Lung (tissue), 12 donors: Measurements from ENCODE around the gene TMEM128. TPM values are rescaled to one million over a fixed set of nuclear protein-coding genes. Genes with fewer than 3 reads are reported as not detected.
"Not testable (repeated sequence)": the region's sequence is repeated elsewhere in the genome, so short reads cannot be mapped to it uniquely, and the experiment has no call there.

Source experiments
- ATAC-seq: fragments of 200-7000 bp; cut with Tn5 transposase; one replicate; pipeline ENCODE4 v1.9.1; 2020; ENCODE audit warnings: moderate number of reproducible peaks; ENCODE audit not compliant: insufficient read depth, low FRiP score
- DNase-seq, 3 donors: peaks; one replicate each; pipeline ENCODE4 v3.0.0-alpha.2; 2013 to 2017
- H3K27ac ChIP-seq, 2 donors: one replicate each; pipeline ENCODE4 v1.5.1; 2013; ENCODE audit warnings: mild to moderate bottlenecking in 2 of 2, moderate library complexity in 2 of 2, control low read depth in 1 of 2, inconsistent platforms in 1 of 2, low read depth in 1 of 2, low read length in 1 of 2
- H3K27me3 ChIP-seq, 3 donors: one replicate each; pipeline ENCODE4 v1.5.1; 2013; ENCODE audit warnings: low read length in 2 of 3; ENCODE audit not compliant: control insufficient read depth in 3 of 3, insufficient read depth in 3 of 3
- H3K36me3 ChIP-seq, 4 donors: one replicate each; pipeline ENCODE4 v1.5.1; 2013; ENCODE audit warnings: low read length in 4 of 4, mild to moderate bottlenecking in 1 of 4, moderate library complexity in 1 of 4; ENCODE audit not compliant: control insufficient read depth in 4 of 4, insufficient read depth in 4 of 4
- H3K4me1 ChIP-seq, 5 donors: one replicate each; pipeline ENCODE4 v1.5.1; 2013; ENCODE audit warnings: low read length in 5 of 5, mild to moderate bottlenecking in 2 of 5, moderate library complexity in 1 of 5; ENCODE audit not compliant: control insufficient read depth in 5 of 5, insufficient read depth in 5 of 5
- H3K4me3 ChIP-seq: one replicate; pipeline ENCODE4 v1.5.1; 2013; ENCODE audit warnings: mild to moderate bottlenecking, control low read depth, moderate library complexity
- H3K9ac ChIP-seq, 2 donors: one replicate each; pipeline ENCODE4 v1.5.1; 2013; ENCODE audit warnings: low read length in 2 of 2, control low read depth in 1 of 2; ENCODE audit not compliant: insufficient read depth in 1 of 2
- H3K9me3 ChIP-seq, 4 donors: one replicate each; pipeline ENCODE4 v1.5.1; 2013; ENCODE audit warnings: low read length in 3 of 4, mild to moderate bottlenecking in 1 of 4, moderate library complexity in 1 of 4; ENCODE audit not compliant: control insufficient read depth in 4 of 4, insufficient read depth in 3 of 4
- CTCF ChIP-seq: IDR thresholded peaks from 2 replicates; pipeline ENCODE4 v1.5.1; 2012; ENCODE audit warnings: mild to moderate bottlenecking; ENCODE audit errors: control extremely low read depth, extremely low read depth
- whole genome bisulfite sequencing, 2 donors: extraction: QIAGEN DNeasy Blood & Tissue Kit; methylation state at CpG; one replicate each; pipeline ENCODE4 v1.1.7; 2013; 5-methylcytosine and 5-hydroxymethylcytosine counted together
- polyA plus RNA-seq, 2 donors: library from polyadenylated mRNA; stranded (reverse); fragments of 200-250 nt; gene quantifications; one replicate each; pipeline ENCODE4 v1.2.1, GENCODE V29; 2013
- total RNA-seq, 2 donors: library from RNA; depleted of rRNA in 1 of 2; stranded (reverse); fragments of >200 nt in 1 of 2; gene quantifications; one replicate each; pipeline ENCODE4 v1.2.1, GENCODE V29; 2014 to 2021
- donor health status: control.
- donor health status: control.
- donor health status: Bipolar disorder and iron deficiency.
- donor health status: healthy.
- donor health status: DM: yes; HTN: yes; CAD: no.

TMEM128 gene
- total and polyA plus RNA-seq, 4 donors: 27.5 to 31.3 (median 29.2) TPM

GRCh38 chr4:4260185-4260751, 12.2 kb upstream of the TMEM128 start:
- Histone ChIP-seq H3K9ac (no peak overlapping the region), H3K36me3 (no peaks in the 10 kb centered on the region), H3K4me3 (no peak overlapping the region), H3K27me3 (peaks cover 0 to 2% (median 0%) of the 10 kb centered on the region in 3 donors), H3K9me3 (no peaks in the 10 kb centered on the region), H3K4me1 (no peaks in the 10 kb centered on the region), H3K27ac (no peak overlapping the region)
- 73% methylated on average over 6 of the region's 6 CpGs for WGBS, 2 donors
- DNase-seq: peak in 1 of 3 donors; percentile 27
- ATAC-seq: no peak
- peak; percentile 35 for TF ChIP-seq CTCF

- H3K4me1 ChIP-seq: no peaks in the 10 kb centered on the region
- H3K9ac ChIP-seq: peak overlapping the region in 1 of 2 donors; percentile 5
- H3K27ac ChIP-seq: no peak overlapping the region
- H3K4me3 ChIP-seq: no peak overlapping the region
- TF ChIP-seq CTCF: no peak
- DNase-seq (no peak), ATAC-seq (no peak)
- WGBS, 2 donors: 50 to 63% methylated on average over 9 of the region's 9 CpGs
- no peaks in the 10 kb centered on the region for H3K9me3 ChIP-seq
- H3K27me3 ChIP-seq: peaks cover 0 to 3% (median 0%) of the 10 kb centered on the region in 3 donors
- H3K36me3 ChIP-seq: no peaks in the 10 kb centered on the region
Observed at GRCh38 chr4:4259484-4260100, 11.6 kb upstream of the TMEM128 start.

GRCh38 chr4:4257705-4258104, 9.7 kb upstream of the TMEM128 start:
- 87 to 93% methylated on average over 3 of the region's 3 CpGs for WGBS, 2 donors

GRCh38 chr4:4256799-4257198, 8.8 kb upstream of the TMEM128 start:
- no peak overlapping the region for H3K27ac ChIP-seq
- no peaks in the 10 kb centered on the region for H3K4me1 ChIP-seq
- no peak for TF ChIP-seq CTCF
- peaks cover 0 to 3% (median 0%) of the 10 kb centered on the region in 3 donors for H3K27me3 ChIP-seq
- H3K36me3 ChIP-seq: no peaks in the 10 kb centered on the region
- no peak for DNase-seq
- no peaks in the 10 kb centered on the region for H3K9me3 ChIP-seq
- no peak for ATAC-seq
- no peak overlapping the region for H3K9ac ChIP-seq
- H3K4me3 ChIP-seq: no peak overlapping the region
- 65 to 69% methylated on average over 10 of the region's 10 CpGs for WGBS, 2 donors

More at GRCh38 chr4:4257705-4258104, 9.7 kb upstream of the TMEM128 start:
- H3K9me3 ChIP-seq, H3K27ac ChIP-seq, ATAC-seq, H3K9ac ChIP-seq, DNase-seq, H3K4me3 ChIP-seq, H3K27me3 ChIP-seq, H3K4me1 ChIP-seq, H3K36me3 ChIP-seq: not testable (repeated sequence)
